GM18502 (cell line): ENCODE results near the gene CUEDC1.

Experiments used
- ATAC-seq: cut with Tn5 transposase; IDR thresholded peaks from one replicate; pipeline ENCODE4 v1.9.1; 2021; ENCODE audit warnings: mild to moderate bottlenecking; ENCODE audit not compliant: unreplicated experiment, poor library complexity

Gene CUEDC1

DNA sequence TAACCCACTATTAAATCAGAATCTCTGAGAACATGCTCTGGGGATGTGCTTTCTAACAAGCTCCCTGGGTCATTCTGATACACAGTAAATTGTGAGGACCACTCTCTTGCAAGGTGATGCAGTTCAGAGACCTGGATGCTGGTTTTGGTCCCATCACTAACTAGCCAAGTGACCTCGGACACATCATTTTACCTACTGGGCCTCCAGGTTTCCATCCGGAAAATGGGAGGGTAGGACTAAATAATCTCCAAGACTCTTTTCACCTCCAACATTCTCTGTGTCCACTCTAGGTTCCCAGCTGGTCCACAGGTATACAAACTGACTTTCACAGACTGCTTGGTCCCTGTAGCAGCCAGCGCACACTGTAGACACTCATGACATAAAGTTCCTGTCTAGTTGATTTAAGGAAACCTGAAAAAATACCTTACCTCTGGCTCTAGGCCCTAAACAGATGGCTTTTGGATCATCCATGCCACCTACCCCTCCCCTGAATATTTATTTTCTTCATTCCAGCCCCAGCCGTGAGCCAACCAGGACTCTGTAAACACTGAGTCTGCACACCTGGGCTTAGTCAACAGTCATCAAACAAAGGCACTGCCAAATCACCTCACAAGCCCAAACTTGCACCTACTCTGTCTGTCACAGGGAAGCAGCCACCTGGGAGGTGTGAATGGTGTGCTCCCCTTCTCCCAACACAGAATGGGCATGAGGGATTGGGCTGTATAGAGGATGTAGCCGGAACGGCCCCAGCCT lies 54.0 kb downstream of the CUEDC1 start:
- ATAC-seq = no peak

- no peak for ATAC-seq
Measured at GRCh38 chr17:57899822-57900221, 55.4 kb downstream of the CUEDC1 start.

- no peak for ATAC-seq
Measured at GRCh38 chr17:57899391-57899790, 55.8 kb downstream of the CUEDC1 start.

- no peak for ATAC-seq
Measured at GRCh38 chr17:57898487-57899311, 56.5 kb downstream of the CUEDC1 start.

- ATAC-seq = no peak
Measured at GRCh38 chr17:57895382-57896060, 59.7 kb downstream of the CUEDC1 start.

GRCh38 chr17:57894848-57895247 lies 60.4 kb downstream of the CUEDC1 start:
- ATAC-seq = no peak

DNA sequence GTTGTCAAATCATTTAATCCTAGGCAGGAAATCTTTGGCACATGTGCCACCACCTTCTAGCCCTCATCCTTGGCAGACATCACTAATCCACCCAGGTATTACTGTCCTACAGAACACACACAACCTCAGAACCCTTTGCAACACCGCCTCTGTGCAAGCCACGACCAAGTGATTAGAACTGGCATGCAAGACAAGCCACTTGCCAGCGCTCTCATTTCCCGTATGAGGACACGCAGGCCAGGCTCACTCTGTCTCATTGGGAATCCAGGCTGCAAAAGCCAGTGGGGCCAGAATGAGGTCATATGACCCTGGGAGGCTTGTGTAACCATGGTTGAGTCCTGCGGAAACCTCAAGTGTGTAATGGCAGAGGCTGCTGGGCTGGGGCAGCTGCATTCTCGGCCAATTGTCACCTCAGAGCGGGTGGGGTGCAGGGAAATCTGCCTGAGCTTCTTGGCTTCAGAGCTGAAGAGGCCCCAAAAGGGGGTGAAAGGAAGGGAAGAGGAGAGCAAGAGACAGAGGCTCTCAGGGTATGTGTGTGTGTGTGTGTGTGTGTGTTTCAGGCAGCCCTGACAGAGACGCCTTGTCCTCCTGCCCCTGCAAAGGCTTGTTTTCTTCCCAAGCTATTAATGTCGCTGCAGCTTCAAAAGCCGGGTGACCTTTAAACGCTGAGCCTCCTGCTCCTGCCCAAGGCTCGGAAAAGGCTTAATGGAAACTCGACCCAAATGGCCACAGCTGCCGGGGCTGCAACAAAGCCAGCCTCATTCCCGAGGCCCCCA lies 62.2 kb downstream of the CUEDC1 start:
- no peak for ATAC-seq

DNA sequence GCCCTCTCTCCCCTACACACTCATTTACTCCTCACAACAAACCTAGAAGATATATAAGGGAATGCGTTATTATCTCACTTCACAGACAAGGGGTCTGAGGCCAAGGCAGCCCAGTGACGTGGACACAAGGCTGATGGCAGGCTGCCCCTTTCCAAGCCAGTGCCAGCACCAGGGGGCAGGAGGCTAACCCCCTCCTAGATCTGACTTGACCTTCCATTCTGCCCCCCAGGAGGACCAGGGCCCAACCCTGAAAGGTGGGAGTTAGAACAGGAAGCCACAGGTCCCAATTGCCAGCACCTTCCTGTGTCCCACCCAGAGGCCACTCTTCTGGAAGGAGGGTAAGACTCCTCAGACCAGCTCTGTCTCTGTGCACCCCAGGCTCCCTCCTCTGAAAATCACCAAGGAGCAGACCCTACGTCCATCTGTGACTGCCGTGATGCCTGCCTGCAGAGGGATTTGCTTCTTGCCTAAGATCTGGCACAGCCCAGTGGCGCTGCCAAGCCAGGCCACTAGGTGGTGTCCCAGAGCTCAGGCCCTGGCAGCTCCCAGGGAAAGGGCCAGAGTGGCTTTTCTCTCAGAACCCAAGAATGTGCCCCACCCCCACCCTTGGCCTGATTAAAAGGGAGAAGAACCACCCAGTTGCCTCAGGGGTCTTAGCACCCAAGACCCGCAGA lies 62.9 kb downstream of the CUEDC1 start:
- ATAC-seq = no peak

- no peak for ATAC-seq
Measured at GRCh38 chr17:57890857-57891232, 64.4 kb downstream of the CUEDC1 start.

GRCh38 chr17:57889892-57890856 lies 65.0 kb downstream of the CUEDC1 start:
- no peak for ATAC-seq

DNA sequence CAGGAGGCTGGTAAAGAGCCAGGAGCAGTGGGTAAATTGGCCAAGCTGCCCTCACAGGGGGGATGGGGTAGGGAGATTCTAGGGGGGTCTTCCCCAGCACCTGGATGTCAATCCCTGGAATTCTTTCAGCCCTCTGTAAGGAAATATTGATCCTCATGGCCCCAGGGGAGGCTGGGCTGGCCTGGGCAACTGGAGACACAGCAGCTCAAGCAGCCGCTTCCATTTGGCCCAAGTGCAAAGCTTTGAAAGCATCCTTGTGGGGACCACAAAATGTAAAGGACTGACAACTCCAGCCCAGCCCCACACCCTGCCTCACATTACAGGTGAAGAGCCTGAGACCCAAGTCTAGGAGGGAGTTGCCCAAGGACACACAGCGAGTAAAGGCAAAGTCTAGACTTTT lies 66.0 kb downstream of the CUEDC1 start:
- ATAC-seq = no peak

- ATAC-seq = no peak
Measured at GRCh38 chr17:57888311-57889216, 66.6 kb downstream of the CUEDC1 start.

- ATAC-seq = no peak
Measured at GRCh38 chr17:57887161-57887560, 68.1 kb downstream of the CUEDC1 start.

- ATAC-seq = no peak
Measured at GRCh38 chr17:57886020-57886419, 69.2 kb downstream of the CUEDC1 start.

DNA sequence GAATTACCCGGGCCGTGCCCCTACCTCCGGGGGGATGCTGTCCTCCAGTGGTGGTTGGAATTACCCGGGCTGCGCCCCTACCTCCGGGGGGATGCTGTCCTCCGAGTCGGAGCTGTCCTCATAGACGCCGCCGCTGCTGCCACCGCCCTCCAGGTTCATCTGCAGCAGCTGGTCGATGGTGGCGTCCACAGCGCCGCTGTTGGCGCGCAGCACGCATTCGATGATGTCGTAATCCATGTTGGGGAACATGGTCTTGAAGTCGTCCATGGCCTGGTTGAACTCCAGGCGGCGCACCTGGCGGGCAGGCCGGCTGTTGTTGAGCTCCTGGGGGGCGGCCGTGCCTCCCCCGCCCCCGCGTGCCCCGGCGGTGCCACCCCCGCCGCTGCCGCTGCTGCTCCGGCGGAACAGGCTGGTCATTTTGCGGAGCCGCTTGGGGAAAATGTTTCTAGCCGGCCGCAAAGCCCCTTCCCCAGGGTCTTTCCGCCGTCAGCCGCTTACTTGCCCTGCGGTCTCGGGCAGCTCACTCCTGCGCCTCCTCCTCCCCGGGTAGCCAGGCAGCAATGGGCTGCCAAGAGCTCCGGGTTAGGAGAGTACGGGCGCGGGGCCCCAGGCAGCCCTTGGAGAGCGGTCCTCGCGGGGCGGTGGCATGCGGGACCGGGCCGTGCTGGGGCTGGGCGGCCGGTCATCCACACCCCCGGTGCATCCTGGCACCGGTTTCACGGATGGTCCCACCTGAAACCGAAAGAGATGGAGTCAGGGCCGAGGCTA lies 69.9 kb downstream of the CUEDC1 start:
- ATAC-seq = no peak

GRCh38 chr17:57881783-57882351 lies 73.3 kb downstream of the CUEDC1 start:
- no peak for ATAC-seq

DNA sequence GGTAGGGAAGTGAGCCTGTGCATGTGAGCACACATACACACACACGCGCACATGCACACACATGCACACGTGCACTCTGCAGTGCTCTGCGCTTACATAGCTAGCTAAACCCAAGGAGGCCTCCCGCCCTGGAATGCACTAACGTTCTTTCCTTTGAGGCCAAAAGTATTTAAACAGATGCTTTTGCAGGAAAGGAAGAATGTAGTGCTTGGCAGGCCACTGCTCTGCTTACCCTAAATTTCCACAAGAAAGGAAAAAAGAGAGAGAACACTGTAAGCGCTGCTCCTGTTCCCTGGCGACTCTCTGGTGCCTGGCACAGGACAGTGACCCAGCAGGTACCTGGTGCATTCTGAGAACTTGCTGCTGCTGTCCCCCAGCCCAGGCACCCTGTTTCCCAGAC lies 74.1 kb downstream of the CUEDC1 start:
- ATAC-seq = no peak
